Loucy (cell line): ENCODE results near the gene LY6G5B.

Source experiments
- H2AFZ ChIP-seq: fragments of 200-600 bp; sonication (generic); 2 replicates; pipeline ENCODE4 v1.6.0; 2016; ENCODE audit warnings: antibody characterized with exemption, mild to moderate bottlenecking, low read length, moderate library complexity
- H3F3A ChIP-seq: fragments of 200-600 bp; 2 replicates; pipeline ENCODE4 v1.6.0; 2016; ENCODE audit warnings: antibody characterized with exemption, low read depth, mild to moderate bottlenecking
- H3K27me3 ChIP-seq: fragments of 200-600 bp; sonication (generic); 2 replicates; pipeline ENCODE4 v1.6.1; 2014; ENCODE audit warnings: low read length, mild to moderate bottlenecking; ENCODE audit not compliant: insufficient read depth, poor library complexity, severe bottlenecking
- H3K36me3 ChIP-seq: fragments of 200-600 bp; sonication (generic); 2 replicates; pipeline ENCODE4 v1.6.1; 2016; ENCODE audit warnings: low read length; ENCODE audit not compliant: insufficient read depth
- H3K4me1 ChIP-seq: fragments of 200-600 bp; sonication (generic); 2 replicates; pipeline ENCODE4 v1.5.1; 2014; ENCODE audit warnings: low read length, mild to moderate bottlenecking; ENCODE audit not compliant: insufficient read depth, poor library complexity, severe bottlenecking
- H3K4me2 ChIP-seq: fragments of 200-600 bp; sonication (generic); 2 replicates; pipeline ENCODE4 v1.6.0; 2014; ENCODE audit warnings: antibody characterized with exemption, low read length, low read depth, mild to moderate bottlenecking; ENCODE audit not compliant: poor library complexity, severe bottlenecking
- H3K4me3 ChIP-seq: fragments of 200-600 bp; sonication (generic); 2 replicates; pipeline ENCODE4 v1.5.1; 2014; ENCODE audit warnings: low read length, mild to moderate bottlenecking, mixed read lengths; ENCODE audit not compliant: poor library complexity, severe bottlenecking
- H3K79me2 ChIP-seq: fragments of 200-600 bp; sonication (generic); 2 replicates; pipeline ENCODE4 v1.6.1; 2014; ENCODE audit warnings: low read length; ENCODE audit not compliant: insufficient read depth
- H3K9ac ChIP-seq: fragments of 200-600 bp; sonication (generic); 2 replicates; pipeline ENCODE4 v1.6.0; 2014; ENCODE audit warnings: mild to moderate bottlenecking, low read depth, low read length, moderate library complexity; ENCODE audit not compliant: poor library complexity, severe bottlenecking
- H3K9me2 ChIP-seq: fragments of 200-600 bp; sonication (generic); replicated peaks from 2 replicates; pipeline ENCODE4 v1.6.1; 2016; ENCODE audit warnings: low read depth, low read length, mixed read lengths
- H3K9me3 ChIP-seq: fragments of 200-600 bp; sonication (generic); 2 replicates; pipeline ENCODE4 v1.6.1; 2014; ENCODE audit warnings: mild to moderate bottlenecking, antibody characterized with exemption, low read length, low read depth; ENCODE audit not compliant: insufficient read depth
- H4K20me1 ChIP-seq: fragments of 200-600 bp; sonication (generic); 2 replicates; pipeline ENCODE4 v1.6.0; 2014; ENCODE audit warnings: antibody characterized with exemption, low read length, mild to moderate bottlenecking; ENCODE audit not compliant: insufficient read depth, poor library complexity, severe bottlenecking
- EZH2phosphoT487 ChIP-seq: fragments of 200-600 bp; IDR thresholded peaks from 2 replicates; pipeline ENCODE4 v1.6.1; 2018; ENCODE audit warnings: antibody characterized with exemption, mild to moderate bottlenecking, moderate library complexity, borderline replicate concordance
- TF ChIP-seq, protein P1 (sequence below): fragments of 200-600 bp; sonication (generic); conservative IDR thresholded peaks from 2 replicates; pipeline ENCODE4 v1.5.1; 2014; ENCODE audit warnings: mild to moderate bottlenecking, antibody characterized with exemption, low read length

Gene LY6G5B

GRCh38 chr6:31677955-31678354 is 8.2 kb downstream of the LY6G5B start:
- peaks cover 3% of the 10 kb centered on the region; the same call in 1 of the 2 replicates for H3K36me3 ChIP-seq
- H3K9me3 ChIP-seq = no peaks in the 10 kb centered on the region
- H3K9me2 ChIP-seq = no peaks in the 10 kb centered on the region
- no peak overlapping the region for H3K9ac ChIP-seq
- H3K4me2 ChIP-seq = no peak overlapping the region
- H3K79me2 ChIP-seq = no peaks in the 10 kb centered on the region
- peaks cover 8% of the 10 kb centered on the region for H3K4me1 ChIP-seq
- no peaks in the 10 kb centered on the region for H3F3A ChIP-seq
- TF ChIP-seq, protein P1, sequence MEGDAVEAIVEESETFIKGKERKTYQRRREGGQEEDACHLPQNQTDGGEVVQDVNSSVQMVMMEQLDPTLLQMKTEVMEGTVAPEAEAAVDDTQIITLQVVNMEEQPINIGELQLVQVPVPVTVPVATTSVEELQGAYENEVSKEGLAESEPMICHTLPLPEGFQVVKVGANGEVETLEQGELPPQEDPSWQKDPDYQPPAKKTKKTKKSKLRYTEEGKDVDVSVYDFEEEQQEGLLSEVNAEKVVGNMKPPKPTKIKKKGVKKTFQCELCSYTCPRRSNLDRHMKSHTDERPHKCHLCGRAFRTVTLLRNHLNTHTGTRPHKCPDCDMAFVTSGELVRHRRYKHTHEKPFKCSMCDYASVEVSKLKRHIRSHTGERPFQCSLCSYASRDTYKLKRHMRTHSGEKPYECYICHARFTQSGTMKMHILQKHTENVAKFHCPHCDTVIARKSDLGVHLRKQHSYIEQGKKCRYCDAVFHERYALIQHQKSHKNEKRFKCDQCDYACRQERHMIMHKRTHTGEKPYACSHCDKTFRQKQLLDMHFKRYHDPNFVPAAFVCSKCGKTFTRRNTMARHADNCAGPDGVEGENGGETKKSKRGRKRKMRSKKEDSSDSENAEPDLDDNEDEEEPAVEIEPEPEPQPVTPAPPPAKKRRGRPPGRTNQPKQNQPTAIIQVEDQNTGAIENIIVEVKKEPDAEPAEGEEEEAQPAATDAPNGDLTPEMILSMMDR = no peak
- no peak for TF ChIP-seq EZH2phosphoT487
- H3K27me3 ChIP-seq = no peaks in the 10 kb centered on the region
- H2AFZ ChIP-seq = no peak overlapping the region
- no peaks in the 10 kb centered on the region for H4K20me1 ChIP-seq
- H3K4me3 ChIP-seq = no peak overlapping the region

GRCh38 chr6:31680226-31681134 is 10.7 kb downstream of the LY6G5B start, which contains the start of gene LY6G5C:
Gene LY6G5C (minus strand): TSS chr6:31681067. CDS start chr6:31680373, 694 bp downstream.
- Histone ChIP-seq H3K36me3 (no peaks in the 10 kb centered on the region), H3K4me2 (no peak within 1 kb of the TSS), H2AFZ (no peak within 1 kb of the TSS), H3K4me3 (no peak within 1 kb of the TSS), H3K79me2 (no peaks in the 10 kb centered on the region), H3F3A (no peaks in the 10 kb centered on the region), H3K9me3 (no peaks in the 10 kb centered on the region), H4K20me1 (no peaks in the 10 kb centered on the region), H3K9me2 (no peaks in the 10 kb centered on the region), H3K4me1 (peaks cover 8% of the 10 kb centered on the region), H3K27me3 (no peaks in the 10 kb centered on the region), H3K9ac (no peak within 1 kb of the TSS)
- no peak for TF ChIP-seq EZH2phosphoT487
- TF ChIP-seq, protein P1 = peak; percentile 40; the same call in 1 of the 2 replicates

DNA sequence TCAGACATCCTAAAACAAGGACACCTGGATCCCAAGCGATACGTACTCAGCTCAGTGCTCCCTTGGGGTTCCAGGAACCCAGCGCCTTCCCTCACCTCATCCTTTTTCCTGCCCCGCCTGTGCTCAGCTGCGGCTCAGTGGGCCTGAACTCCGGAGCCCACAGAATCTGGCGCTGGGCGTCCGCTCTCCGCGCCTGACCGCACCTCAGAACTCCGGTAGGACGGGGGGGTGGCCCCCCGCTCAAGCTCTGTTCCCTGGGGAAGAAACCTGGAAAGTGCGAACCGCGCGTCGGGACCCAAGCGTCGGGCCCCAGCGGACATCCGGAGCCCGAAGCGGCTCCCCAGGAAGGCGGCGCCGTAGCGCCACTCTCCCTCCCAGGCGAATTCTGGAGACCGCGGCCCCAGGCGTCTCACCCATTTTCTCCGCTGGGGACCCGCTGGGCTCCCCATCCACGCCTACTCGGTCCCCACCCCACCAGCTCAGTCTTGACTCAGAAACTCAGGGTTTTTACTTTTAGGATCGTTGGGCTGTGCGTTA is 11.4 kb downstream of the LY6G5B start:
- Histone ChIP-seq H3K9me2 (no peaks in the 10 kb centered on the region), H3K9me3 (no peaks in the 10 kb centered on the region), H3K4me2 (no peak overlapping the region), H3K4me1 (peaks cover 8% of the 10 kb centered on the region), H3F3A (no peaks in the 10 kb centered on the region), H3K27me3 (no peaks in the 10 kb centered on the region), H3K4me3 (no peak overlapping the region), H3K36me3 (peaks cover 3% of the 10 kb centered on the region; the same call in 1 of the 2 replicates), H2AFZ (no peak overlapping the region), H3K9ac (no peak overlapping the region), H4K20me1 (no peaks in the 10 kb centered on the region), H3K79me2 (no peaks in the 10 kb centered on the region)
- no peak for TF ChIP-seq EZH2phosphoT487
- TF ChIP-seq, protein P1 = no peak
